ENCODE results near the gene LEFTY1. TPM values are rescaled to one million over a fixed set of nuclear protein-coding genes. Genes with fewer than 3 reads are reported as not detected.

The LEFTY1 gene
- total and polyA plus RNA-seq, 10 donors: 0.06 to 0.95 (median 0.34) TPM; not detected in 3

- intact Hi-C loops (cut with DNase I; ENCODE audit: low total_unique reads): no loop called here
- no peaks in the 10 kb centered on the region for H3K27me3 ChIP-seq (replicated peaks in 1 of 7)
- H3K4me3 ChIP-seq: no peak overlapping the region
- peaks cover 3 to 42% (median 17%) of the 10 kb centered on the region in 6 donors for H3K4me1 ChIP-seq
- no peak for DNase-seq
- H3K9me3 ChIP-seq: no peaks in the 10 kb centered on the region
- peaks cover 0 to 100% (median 81%) of the 10 kb centered on the region in 6 donors for H3K36me3 ChIP-seq
- TF ChIP-seq CTCF (IDR thresholded peaks at IDR 0.05 in 8 of 11, conservative IDR thresholded peaks at IDR 0.05 in 3 of 11) (no peak), POLR2A (IDR thresholded peaks at IDR 0.05) (no peak), POLR2AphosphoS5 (IDR thresholded peaks at IDR 0.05) (no peak)
- WGBS, 5 donors: 85 to 98% (median 96%) methylated on average over 8 of the region's 8 CpGs
- H3K27ac ChIP-seq: no peak overlapping the region
These were observed 20.2 kb downstream of the LEFTY1 start for GRCh38 chr1:225868631-225869330.

GRCh38 chr1:225866981-225867380, 22.0 kb downstream of the LEFTY1 start:
- intact Hi-C loops (cut with DNase I; ENCODE audit: low total_unique reads): no loop called here
- Histone ChIP-seq H3K4me3 (no peak overlapping the region), H3K36me3 (peaks cover 0 to 100% (median 84%) of the 10 kb centered on the region in 6 donors), H3K27me3 (replicated peaks in 1 of 7) (no peaks in the 10 kb centered on the region), H3K9me3 (no peaks in the 10 kb centered on the region), H3K4me1 (peaks cover 0 to 35% (median 16%) of the 10 kb centered on the region in 6 donors), H3K27ac (peak overlapping the region in 4 of 8 donors; percentile 11 to 59 (median 52))
- DNase-seq: no peak
- WGBS, 5 donors: 60 to 79% (median 62%) methylated on average over 6 of the region's 6 CpGs
- no peak for TF ChIP-seq POLR2A (IDR thresholded peaks at IDR 0.05)
- no peak for TF ChIP-seq CTCF (IDR thresholded peaks at IDR 0.05 in 8 of 11, conservative IDR thresholded peaks at IDR 0.05 in 3 of 11)
- no peak for TF ChIP-seq POLR2AphosphoS5 (IDR thresholded peaks at IDR 0.05)

GRCh38 chr1:225866061-225866837, 22.7 kb downstream of the LEFTY1 start:
- peak overlapping the region; percentile 4 to 59 (median 40) for H3K27ac ChIP-seq
- no peaks in the 10 kb centered on the region for H3K9me3 ChIP-seq
- peak; percentile 80 for DNase-seq
- H3K4me3 ChIP-seq: peak overlapping the region in 1 of 8 donors; percentile 7
- H3K27me3 ChIP-seq (replicated peaks in 1 of 7): no peaks in the 10 kb centered on the region
- H3K4me1 ChIP-seq: peaks cover 0 to 42% (median 19%) of the 10 kb centered on the region in 6 donors
- WGBS, 5 donors: 38 to 49% (median 47%) methylated on average over 8 of the region's 8 CpGs
- peaks cover 0 to 100% (median 84%) of the 10 kb centered on the region in 6 donors for H3K36me3 ChIP-seq
- TF ChIP-seq POLR2AphosphoS5 (IDR thresholded peaks at IDR 0.05) (peak in 2 of 3 donors; percentile 20 to 32), POLR2A (IDR thresholded peaks at IDR 0.05) (no peak), CTCF (IDR thresholded peaks at IDR 0.05 in 8 of 11, conservative IDR thresholded peaks at IDR 0.05 in 3 of 11) (no peak)
- intact Hi-C loops (cut with DNase I; ENCODE audit: low total_unique reads): no loop called here

GRCh38 chr1:225865514-225865913, 23.4 kb downstream of the LEFTY1 start:
- intact Hi-C loops (cut with DNase I; ENCODE audit: low total_unique reads): no loop called here
- no peak for DNase-seq
- 78 to 88% (median 81%) methylated on average over 7 to 13 of the region's 13 CpGs for WGBS, 5 donors
- peaks cover 0 to 50% (median 19%) of the 10 kb centered on the region in 6 donors for H3K4me1 ChIP-seq
- H3K27me3 ChIP-seq (replicated peaks in 1 of 7): no peaks in the 10 kb centered on the region
- no peak overlapping the region for H3K4me3 ChIP-seq
- H3K27ac ChIP-seq: peak overlapping the region in 7 of 8 donors; percentile 4 to 59 (median 50)
- H3K36me3 ChIP-seq: peaks cover 0 to 100% (median 83%) of the 10 kb centered on the region in 6 donors
- peak in 1 of 3 donors; percentile 41 for TF ChIP-seq POLR2AphosphoS5 (IDR thresholded peaks at IDR 0.05)
- TF ChIP-seq CTCF (IDR thresholded peaks at IDR 0.05 in 8 of 11, conservative IDR thresholded peaks at IDR 0.05 in 3 of 11): no peak
- H3K9me3 ChIP-seq: no peaks in the 10 kb centered on the region
